ENCODE data around the gene TDRD5.

TDRD5 gene

DNA sequence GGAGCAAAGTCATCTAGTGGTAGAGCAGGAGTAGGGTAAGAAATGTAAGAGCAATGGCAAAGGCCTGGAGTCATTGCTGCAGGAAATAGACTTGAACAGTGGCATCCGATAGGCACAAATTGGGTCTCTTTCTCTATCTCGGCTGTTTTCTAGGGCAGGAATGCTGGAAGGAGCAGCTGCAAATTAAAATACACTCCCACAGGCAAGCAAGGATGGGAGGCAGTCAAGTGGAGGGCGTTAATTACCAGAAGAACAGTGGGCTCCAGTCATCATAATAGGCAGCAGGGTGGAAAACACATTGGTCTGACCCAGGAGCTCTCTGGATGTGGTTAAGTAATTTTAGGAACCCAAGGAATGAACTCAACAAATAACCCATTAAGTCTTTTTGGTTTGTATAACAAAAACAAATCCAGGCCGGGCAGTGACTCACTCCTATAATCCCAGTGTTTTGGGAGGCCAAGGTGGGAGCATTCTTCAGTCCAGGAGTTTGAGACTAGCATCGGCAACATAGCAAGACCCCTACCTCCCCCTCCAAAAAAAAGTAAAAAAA lies 7.8 kb upstream of the TDRD5 start:
- H3K9me3 ChIP-seq (replicated peaks; ENCODE audit: low read length): no peaks in the 10 kb centered on the region
- no peak overlapping the region for H3K4me3 ChIP-seq (ENCODE audit: low read length)
- H3K4me1 ChIP-seq (ENCODE audit: control insufficient read depth, insufficient read depth, low read length): peaks cover 8% of the 10 kb centered on the region
- H3K9ac ChIP-seq (ENCODE audit: low read depth, low read length): no peak overlapping the region
- no peaks in the 10 kb centered on the region for H3K36me3 ChIP-seq (ENCODE audit: insufficient read depth, low read length)
- H3K27me3 ChIP-seq (ENCODE audit: control insufficient read depth, insufficient read depth, low read length): peaks cover 10% of the 10 kb centered on the region
- no peak overlapping the region for H3K4me2 ChIP-seq (ENCODE audit: low read length)

DNA sequence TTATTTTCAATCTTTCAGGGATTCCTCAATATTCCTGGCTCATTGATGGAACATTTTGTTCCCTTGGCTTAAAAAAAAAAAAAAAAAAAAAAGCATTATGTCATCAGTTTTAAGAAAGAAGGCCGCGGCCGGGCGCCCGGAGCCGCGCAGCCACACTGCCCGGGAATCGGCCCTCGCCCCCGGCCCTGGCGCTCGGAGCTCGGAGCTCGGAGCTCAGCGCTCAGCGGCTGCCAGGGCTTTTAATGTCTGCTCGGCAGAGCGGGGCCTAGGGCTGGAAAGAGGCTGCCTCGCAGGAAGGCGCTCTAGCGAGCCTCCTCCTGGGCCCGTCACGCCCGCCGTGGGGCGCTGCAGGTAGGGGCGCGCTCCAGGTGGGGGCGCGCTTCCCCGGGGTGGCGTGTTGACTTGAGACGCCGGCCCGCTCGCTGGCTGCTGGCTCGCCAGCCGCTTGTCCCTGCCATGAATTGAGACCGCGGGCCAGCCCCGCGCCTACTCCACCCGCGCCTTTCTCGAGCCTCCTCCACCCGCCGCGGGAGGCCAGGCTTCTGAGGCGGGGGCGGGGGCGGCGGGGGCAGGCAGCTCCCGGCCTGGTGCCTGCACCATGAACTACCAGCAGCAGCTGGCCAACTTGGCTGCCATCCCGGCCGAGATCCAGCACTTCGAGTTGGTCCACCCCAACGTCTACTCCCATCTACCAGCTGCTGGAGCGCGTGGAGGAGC lies 5.4 kb upstream of the TDRD5 start:
- Histone ChIP-seq H3K4me2 (ENCODE audit: low read length) (peak overlapping the region; percentile 94), H3K9ac (ENCODE audit: low read depth, low read length) (peak overlapping the region; percentile 68), H3K36me3 (ENCODE audit: insufficient read depth, low read length) (no peaks in the 10 kb centered on the region), H3K4me1 (ENCODE audit: control insufficient read depth, insufficient read depth, low read length) (peaks cover 8% of the 10 kb centered on the region), H3K4me3 (ENCODE audit: low read length) (peak overlapping the region; percentile 74), H3K27me3 (ENCODE audit: control insufficient read depth, insufficient read depth, low read length) (peaks cover 18% of the 10 kb centered on the region), H3K9me3 (replicated peaks; ENCODE audit: low read length) (no peaks in the 10 kb centered on the region)

DNA sequence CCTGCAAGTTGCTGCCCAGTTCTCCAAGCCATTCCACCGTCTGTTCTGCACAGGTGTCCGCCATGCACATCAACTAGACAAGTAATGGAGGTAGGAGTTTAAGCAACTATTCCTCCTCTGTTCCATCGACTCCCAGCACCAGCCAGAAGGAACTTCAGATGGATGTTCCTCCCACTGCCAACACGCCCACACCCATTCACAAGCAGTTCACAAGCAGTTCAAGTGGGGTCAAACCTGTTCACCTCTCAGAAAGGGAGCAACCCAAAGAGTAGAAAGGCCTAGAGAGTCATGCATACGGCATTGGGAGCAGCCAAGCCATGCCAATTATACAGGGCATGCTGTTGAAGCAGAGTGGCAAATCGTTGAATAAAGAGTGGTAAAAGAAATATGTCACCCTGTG lies 4.3 kb upstream of the TDRD5 start:
- no peaks in the 10 kb centered on the region for H3K9me3 ChIP-seq (replicated peaks; ENCODE audit: low read length)
- no peak overlapping the region for H3K9ac ChIP-seq (ENCODE audit: low read depth, low read length)
- peaks cover 27% of the 10 kb centered on the region for H3K27me3 ChIP-seq (ENCODE audit: control insufficient read depth, insufficient read depth, low read length)
- no peak overlapping the region for H3K4me2 ChIP-seq (ENCODE audit: low read length)
- no peak overlapping the region for H3K4me3 ChIP-seq (ENCODE audit: low read length)
- peaks cover 8% of the 10 kb centered on the region for H3K4me1 ChIP-seq (ENCODE audit: control insufficient read depth, insufficient read depth, low read length)
- H3K36me3 ChIP-seq (ENCODE audit: insufficient read depth, low read length): no peaks in the 10 kb centered on the region

DNA sequence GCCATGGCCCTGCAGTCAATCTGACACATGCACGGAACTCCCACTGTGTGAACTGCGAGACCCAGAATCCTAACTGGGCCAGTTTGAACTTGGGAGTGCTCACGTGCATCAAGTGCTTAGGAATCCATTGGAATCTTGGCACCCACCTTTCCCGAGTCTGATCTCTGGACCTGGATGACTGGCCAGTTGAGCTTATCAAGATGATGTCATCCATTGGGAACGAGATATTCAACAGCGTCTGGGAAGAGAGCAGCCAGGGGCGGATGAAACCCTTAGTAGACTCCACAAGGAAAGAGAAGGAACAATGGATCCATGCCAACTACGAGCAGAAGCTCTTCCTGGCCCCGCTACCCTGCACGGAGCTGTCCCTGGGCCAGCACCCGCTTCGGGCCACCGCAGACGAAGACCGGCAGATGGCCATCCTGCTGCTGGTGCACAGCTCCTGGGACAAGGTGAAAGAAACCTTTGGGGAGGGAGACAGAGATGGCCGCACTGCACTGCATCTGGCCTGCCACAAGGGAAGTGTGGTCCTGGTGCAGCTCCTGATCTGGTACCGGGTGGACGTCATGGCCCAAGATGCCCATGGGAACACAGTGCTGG lies 3.1 kb upstream of the TDRD5 start:
- Histone ChIP-seq H3K27me3 (ENCODE audit: control insufficient read depth, insufficient read depth, low read length) (peaks cover 37% of the 10 kb centered on the region), H3K9ac (ENCODE audit: low read depth, low read length) (no peak overlapping the region)

DNA sequence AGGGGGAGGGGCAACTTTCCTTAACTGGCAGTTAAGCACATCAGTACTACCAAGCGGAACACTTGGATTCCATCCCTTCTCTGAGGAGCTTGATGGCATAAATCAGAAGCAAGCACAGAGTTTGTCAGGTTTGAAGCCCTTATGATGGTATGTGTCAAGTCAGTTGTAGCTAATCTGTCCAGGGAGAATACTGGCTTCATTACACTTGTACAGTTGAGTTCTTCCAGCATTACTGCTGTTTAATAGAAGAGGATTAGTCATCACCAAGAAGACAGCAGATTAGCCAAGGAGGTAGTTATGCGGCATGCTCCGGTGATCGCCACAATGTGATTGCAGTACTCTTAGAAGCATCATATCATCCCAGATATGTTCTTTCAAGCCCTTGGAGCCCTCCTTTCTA lies 2.1 kb upstream of the TDRD5 start:
- Histone ChIP-seq H3K9ac (ENCODE audit: low read depth, low read length) (no peak overlapping the region), H3K27me3 (ENCODE audit: control insufficient read depth, insufficient read depth, low read length) (peaks cover 45% of the 10 kb centered on the region)

More for the DNA sequence above, 3.1 kb upstream of the TDRD5 start:
- H3K36me3 ChIP-seq (ENCODE audit: insufficient read depth, low read length): no peaks in the 10 kb centered on the region
- H3K9me3 ChIP-seq (replicated peaks; ENCODE audit: low read length): no peaks in the 10 kb centered on the region
- peaks cover 8% of the 10 kb centered on the region for H3K4me1 ChIP-seq (ENCODE audit: control insufficient read depth, insufficient read depth, low read length)
- H3K4me2 ChIP-seq (ENCODE audit: low read length): no peak overlapping the region
- no peak overlapping the region for H3K4me3 ChIP-seq (ENCODE audit: low read length)

DNA sequence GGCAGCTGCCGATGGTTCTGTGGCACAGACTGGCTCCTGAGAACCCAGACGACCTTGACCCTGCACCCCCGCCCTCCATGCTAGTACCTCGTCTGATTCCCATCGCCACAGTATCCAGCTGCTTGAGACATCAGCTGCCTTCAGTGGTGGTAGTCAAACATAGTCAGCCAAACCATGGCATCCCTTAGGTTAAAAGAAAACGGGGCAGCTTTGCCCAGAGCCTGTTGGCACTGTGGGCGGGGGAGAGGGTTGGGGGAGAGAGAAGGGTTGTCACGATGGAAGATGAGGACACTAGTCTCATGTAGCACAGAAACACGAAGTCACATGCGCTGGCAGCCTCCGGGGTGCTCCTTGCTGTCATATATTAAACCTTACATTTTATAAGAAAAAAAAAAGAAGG lies 961 bp upstream of the TDRD5 start:
- H3K36me3 ChIP-seq (ENCODE audit: insufficient read depth, low read length): no peaks in the 10 kb centered on the region
- peaks cover 46% of the 10 kb centered on the region for H3K27me3 ChIP-seq (ENCODE audit: control insufficient read depth, insufficient read depth, low read length)
- H3K9ac ChIP-seq (ENCODE audit: low read depth, low read length): no peak overlapping the region
- peaks cover 6% of the 10 kb centered on the region for H3K4me1 ChIP-seq (ENCODE audit: control insufficient read depth, insufficient read depth, low read length)
- no peak overlapping the region for H3K4me2 ChIP-seq (ENCODE audit: low read length)
- H3K4me3 ChIP-seq (ENCODE audit: low read length): no peak overlapping the region
- no peaks in the 10 kb centered on the region for H3K9me3 ChIP-seq (replicated peaks; ENCODE audit: low read length)

More for the DNA sequence above, 2.1 kb upstream of the TDRD5 start:
- peaks cover 8% of the 10 kb centered on the region for H3K4me1 ChIP-seq (ENCODE audit: control insufficient read depth, insufficient read depth, low read length)
- H3K4me3 ChIP-seq (ENCODE audit: low read length): no peak overlapping the region
- H3K4me2 ChIP-seq (ENCODE audit: low read length): no peak overlapping the region
- no peaks in the 10 kb centered on the region for H3K36me3 ChIP-seq (ENCODE audit: insufficient read depth, low read length)
- no peaks in the 10 kb centered on the region for H3K9me3 ChIP-seq (replicated peaks; ENCODE audit: low read length)

DNA sequence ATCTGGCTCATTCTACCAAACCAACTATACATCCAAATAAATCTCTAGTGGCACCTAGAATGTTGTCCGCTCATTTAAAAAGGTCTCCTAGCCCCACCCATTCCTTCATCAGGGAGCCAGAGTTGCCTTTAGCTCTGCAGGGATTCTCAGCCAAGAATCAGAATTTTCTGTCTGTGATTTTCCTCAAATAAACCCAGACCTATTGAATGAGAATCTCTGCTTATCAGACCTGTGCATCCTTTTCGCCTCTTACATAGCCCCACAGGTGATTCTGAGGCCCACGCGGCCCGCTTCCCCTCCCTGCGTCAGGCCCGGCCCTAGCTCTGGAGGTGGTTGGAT lies 410 bp upstream of the TDRD5 start:
- Histone ChIP-seq H3K4me3 (ENCODE audit: low read length) (no peak overlapping the region), H3K4me1 (ENCODE audit: control insufficient read depth, insufficient read depth, low read length) (peaks cover under 1% of the 10 kb centered on the region), H3K36me3 (ENCODE audit: insufficient read depth, low read length) (no peaks in the 10 kb centered on the region), H3K9ac (ENCODE audit: low read depth, low read length) (no peak overlapping the region), H3K27me3 (ENCODE audit: control insufficient read depth, insufficient read depth, low read length) (peaks cover 46% of the 10 kb centered on the region), H3K9me3 (replicated peaks; ENCODE audit: low read length) (no peaks in the 10 kb centered on the region), H3K4me2 (ENCODE audit: low read length) (no peak overlapping the region)

DNA sequence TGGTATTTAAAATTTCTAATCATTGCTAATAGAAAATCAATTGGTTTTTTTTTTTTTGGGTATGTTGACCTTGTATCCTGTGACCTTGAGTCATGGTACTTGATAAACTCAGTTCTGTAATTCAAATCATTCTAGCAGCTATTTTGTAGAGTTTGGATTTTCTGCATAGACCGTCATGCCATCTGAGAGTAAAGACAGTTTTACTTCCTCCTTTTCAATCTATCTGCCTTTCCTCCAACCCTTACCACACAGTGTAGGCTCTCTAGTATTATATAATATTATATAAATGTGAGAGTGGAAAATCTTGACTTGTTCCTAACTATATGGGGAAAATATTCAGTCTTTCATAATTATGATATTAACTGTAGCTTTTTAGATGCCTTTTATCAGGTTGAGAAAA lies 7.0 kb downstream of the TDRD5 start:
- no peaks in the 10 kb centered on the region for H3K9me3 ChIP-seq (replicated peaks; ENCODE audit: low read length)
- H3K36me3 ChIP-seq (ENCODE audit: insufficient read depth, low read length): no peaks in the 10 kb centered on the region
- H3K4me3 ChIP-seq (ENCODE audit: low read length): no peak overlapping the region
- no peak overlapping the region for H3K4me2 ChIP-seq (ENCODE audit: low read length)
- H3K4me1 ChIP-seq (ENCODE audit: control insufficient read depth, insufficient read depth, low read length): no peaks in the 10 kb centered on the region
- H3K27me3 ChIP-seq (ENCODE audit: control insufficient read depth, insufficient read depth, low read length): peaks cover 26% of the 10 kb centered on the region
- H3K9ac ChIP-seq (ENCODE audit: low read depth, low read length): no peak overlapping the region

DNA sequence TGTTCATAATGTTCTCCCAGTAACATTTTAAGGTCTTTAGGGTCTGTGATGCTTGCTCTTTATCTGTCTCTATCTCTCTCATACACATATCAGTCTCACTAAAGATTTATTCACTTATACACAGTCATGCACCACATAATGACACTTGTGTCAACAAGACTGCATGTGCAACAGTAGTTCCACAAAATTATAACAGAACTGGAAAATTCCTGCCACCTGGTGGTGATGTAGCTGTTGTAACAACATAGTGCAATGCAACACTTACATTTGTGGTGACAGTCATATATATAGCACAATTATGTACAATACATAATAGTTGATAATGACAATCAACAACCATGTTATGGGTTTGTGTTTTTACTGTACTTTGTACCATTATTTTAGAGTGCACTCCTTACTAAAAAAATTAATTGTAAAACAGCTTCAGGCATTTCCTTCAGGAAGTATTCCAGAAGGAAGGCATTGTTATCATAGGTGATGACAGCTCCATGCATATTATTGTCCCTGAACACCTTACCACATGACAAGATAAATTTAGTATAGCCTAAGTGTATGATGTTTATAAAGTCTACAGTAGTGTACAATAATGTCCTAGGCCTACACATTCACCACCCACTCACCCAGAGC lies 8.1 kb downstream of the TDRD5 start:
- Histone ChIP-seq H3K36me3 (ENCODE audit: insufficient read depth, low read length) (no peaks in the 10 kb centered on the region), H3K4me2 (ENCODE audit: low read length) (no peak overlapping the region), H3K4me1 (ENCODE audit: control insufficient read depth, insufficient read depth, low read length) (no peaks in the 10 kb centered on the region), H3K9me3 (replicated peaks; ENCODE audit: low read length) (no peaks in the 10 kb centered on the region), H3K4me3 (ENCODE audit: low read length) (no peak overlapping the region), H3K9ac (ENCODE audit: low read depth, low read length) (no peak overlapping the region), H3K27me3 (ENCODE audit: control insufficient read depth, insufficient read depth, low read length) (peaks cover 16% of the 10 kb centered on the region)

DNA sequence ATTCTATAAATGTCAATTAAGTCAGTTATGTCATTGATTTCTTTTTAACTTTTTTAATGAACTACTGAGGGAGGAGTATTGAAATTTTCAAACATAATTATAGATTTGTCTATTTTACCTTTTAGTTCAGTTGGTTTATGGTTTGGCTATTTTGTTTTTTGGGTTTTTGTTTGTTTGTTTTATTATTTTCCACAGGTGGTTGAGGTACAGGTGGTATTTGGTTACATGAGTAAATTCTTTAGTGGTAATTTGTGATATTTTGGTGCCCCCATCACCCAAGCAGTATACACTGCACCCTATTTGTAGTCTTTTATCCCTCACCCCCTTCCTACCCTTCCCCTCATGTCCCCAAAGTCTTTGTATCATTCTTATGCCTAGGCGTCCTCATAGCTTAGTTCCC lies 9.5 kb downstream of the TDRD5 start:
- H3K9me3 ChIP-seq (replicated peaks; ENCODE audit: low read length): no peaks in the 10 kb centered on the region
- H3K27me3 ChIP-seq (ENCODE audit: control insufficient read depth, insufficient read depth, low read length): peaks cover 17% of the 10 kb centered on the region
- H3K4me1 ChIP-seq (ENCODE audit: control insufficient read depth, insufficient read depth, low read length): no peaks in the 10 kb centered on the region
- no peak overlapping the region for H3K4me3 ChIP-seq (ENCODE audit: low read length)
- H3K36me3 ChIP-seq (ENCODE audit: insufficient read depth, low read length): no peaks in the 10 kb centered on the region
- H3K9ac ChIP-seq (ENCODE audit: low read depth, low read length): no peak overlapping the region
- no peak overlapping the region for H3K4me2 ChIP-seq (ENCODE audit: low read length)

DNA sequence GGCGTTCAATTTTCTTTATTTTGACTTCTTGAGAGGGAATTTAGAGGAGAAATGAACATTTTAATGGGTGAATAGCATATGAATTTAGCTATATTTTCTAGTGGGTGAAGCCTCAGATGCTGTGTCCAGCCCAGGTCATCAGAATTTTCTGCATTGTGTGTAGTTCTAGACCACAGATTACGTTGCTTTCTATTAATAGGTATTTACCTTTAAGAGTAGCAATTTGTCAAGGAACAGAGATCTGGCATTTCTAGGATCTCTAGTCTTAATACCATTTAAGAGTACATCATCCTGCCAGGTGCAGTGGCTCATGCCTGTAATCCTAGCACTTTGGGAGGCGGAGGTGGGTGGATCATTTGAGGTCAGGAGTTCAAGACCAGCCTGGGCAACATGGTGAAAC lies 20.7 kb downstream of the TDRD5 start:
- H3K9me3 ChIP-seq (replicated peaks; ENCODE audit: low read length): no peaks in the 10 kb centered on the region
- H3K4me3 ChIP-seq (ENCODE audit: low read length): no peak overlapping the region
- no peak overlapping the region for H3K9ac ChIP-seq (ENCODE audit: low read depth, low read length)
- H3K27me3 ChIP-seq (ENCODE audit: control insufficient read depth, insufficient read depth, low read length): peaks cover 16% of the 10 kb centered on the region
- H3K4me1 ChIP-seq (ENCODE audit: control insufficient read depth, insufficient read depth, low read length): no peaks in the 10 kb centered on the region
- H3K4me2 ChIP-seq (ENCODE audit: low read length): no peak overlapping the region
- no peaks in the 10 kb centered on the region for H3K36me3 ChIP-seq (ENCODE audit: insufficient read depth, low read length)
